GM12878 (cell line): Measurements from ENCODE around the gene MTRF1. TPM values are rescaled to one million over a fixed set of nuclear protein-coding genes. Genes with fewer than 3 reads are reported as not detected.
A peak's percentile ranks its signal among the peaks of the same experiment; 100 is the strongest.

Experiments
- ATF7 ChIP-seq: fragments of 450-650 bp; IDR thresholded peaks from 2 replicates; pipeline ENCODE4 v1.6.1; 2016; ENCODE audit warnings: low read depth, mild to moderate bottlenecking
- BCL11A ChIP-seq: IDR thresholded peaks from 2 replicates; pipeline ENCODE4 v1.6.1; 2011; ENCODE audit warnings: low read depth, low read length
- CREM ChIP-seq: IDR thresholded peaks from 2 replicates; pipeline ENCODE4 v1.6.1; 2014; ENCODE audit warnings: antibody characterized with exemption, low read depth
- DPF2 ChIP-seq: fragments of 450-650 bp; IDR thresholded peaks from 2 replicates; pipeline ENCODE4 v1.6.1; 2017; ENCODE audit warnings: mild to moderate bottlenecking
- ESRRA ChIP-seq: IDR thresholded peaks from 2 replicates; pipeline ENCODE4 v1.6.1; 2012; ENCODE audit warnings: mild to moderate bottlenecking, low read length, improper control_type of control experiment
- GATAD2B ChIP-seq: fragments of 450-650 bp; conservative IDR thresholded peaks from 2 replicates; pipeline ENCODE4 v1.6.1; 2017; ENCODE audit warnings: low read depth, mild to moderate bottlenecking, moderate library complexity
- HDGF ChIP-seq: fragments of 450-650 bp; IDR thresholded peaks from 2 replicates; pipeline ENCODE4 v1.6.1; 2016; ENCODE audit warnings: antibody characterized with exemption
- IKZF1 ChIP-seq: fragments of 450-650 bp; conservative IDR thresholded peaks from 2 replicates; pipeline ENCODE4 v1.6.1; 2017; ENCODE audit warnings: antibody characterized with exemption, mild to moderate bottlenecking
- JUND ChIP-seq: IDR thresholded peaks from 2 replicates; pipeline ENCODE4 v1.6.1; 2012; ENCODE audit warnings: low read depth, mild to moderate bottlenecking, low read length, improper control_type of control experiment, moderate library complexity
- MEF2B ChIP-seq: fragments of 450-650 bp; IDR thresholded peaks from 2 replicates; pipeline ENCODE4 v1.6.1; 2018; ENCODE audit warnings: mild to moderate bottlenecking, moderate library complexity; ENCODE audit not compliant: partially characterized antibody, poor library complexity, severe bottlenecking
- MTA2 ChIP-seq: fragments of 450-650 bp; IDR thresholded peaks from 2 replicates; pipeline ENCODE4 v1.6.1; 2016; ENCODE audit warnings: low read depth, mild to moderate bottlenecking, moderate library complexity
- NFYA ChIP-seq: IDR thresholded peaks from 2 replicates; pipeline ENCODE4 v1.6.1; 2011; ENCODE audit warnings: low read depth, mild to moderate bottlenecking, low read length, improper control_type of control experiment, borderline replicate concordance
- NFYB ChIP-seq: IDR thresholded peaks from 2 replicates; pipeline ENCODE4 v1.6.1; 2011; ENCODE audit warnings: low read depth, mild to moderate bottlenecking, low read length, improper control_type of control experiment, moderate library complexity; ENCODE audit not compliant: insufficient read depth
- NR2C1 ChIP-seq: fragments of 450-650 bp; IDR thresholded peaks from 2 replicates; pipeline ENCODE4 v1.6.1; 2017; ENCODE audit warnings: antibody characterized with exemption, mild to moderate bottlenecking, moderate library complexity
- RFX5 ChIP-seq: IDR thresholded peaks from 2 replicates; pipeline ENCODE4 v1.6.1; 2011; ENCODE audit warnings: low read depth, low read length, improper control_type of control experiment
- SMAD1 ChIP-seq: fragments of 450-650 bp; IDR thresholded peaks from 2 replicates; pipeline ENCODE4 v1.6.1; 2018; ENCODE audit warnings: mild to moderate bottlenecking, low read depth; ENCODE audit not compliant: partially characterized antibody
- SREBF2 ChIP-seq: IDR thresholded peaks from 2 replicates; pipeline ENCODE4 v1.6.1; 2012; ENCODE audit warnings: mild to moderate bottlenecking, low read length
- SRF ChIP-seq, 2 experiments: IDR thresholded peaks; 2 replicates each; pipeline ENCODE4 v1.6.1; 2011; ENCODE audit warnings: low read depth in 2 of 2, low read length in 2 of 2, mild to moderate bottlenecking in 1 of 2, moderate library complexity in 1 of 2
- TARDBP ChIP-seq: IDR thresholded peaks from 2 replicates; pipeline ENCODE4 v1.6.1; 2016; ENCODE audit warnings: borderline replicate concordance
- TCF3 ChIP-seq: IDR thresholded peaks from 2 replicates; pipeline ENCODE4 v1.6.1; 2012; ENCODE audit warnings: low read depth, mild to moderate bottlenecking, low read length, borderline replicate concordance; ENCODE audit not compliant: insufficient read depth
- ZNF384 ChIP-seq: IDR thresholded peaks from 2 replicates; pipeline ENCODE4 v1.6.1; 2012; ENCODE audit warnings: low read depth, mild to moderate bottlenecking, low read length, improper control_type of control experiment, borderline replicate concordance
- polyA plus RNA-seq, 11 experiments: library from polyadenylated mRNA; depleted of rRNA in 4 of 11; unstranded in 6 of 11; stranded (reverse) in 5 of 11; fragments of >200 nt; fragmentation: Nextera tagmentation in 4 of 11; fragmentation: Illumina TruSeq in 1 of 11; extraction: Ambion mirVana in 4 of 11; extraction: Trizol in 1 of 11; gene quantifications; 1 replicate in 1 of 11; 2 replicates in 10 of 11; pipeline versions ENCODE4 v1.2.1 to v1.2.3, GENCODE V29; 2011 to 2016; ENCODE audit warnings: inconsistent platforms in 2 of 11, missing spikeins in 2 of 11, low read depth in 1 of 11
- total RNA-seq, 4 experiments: library from RNA; depleted of rRNA in 3 of 4; stranded (reverse); fragments of >200 nt in 3 of 4; fragmentation: Illumina TruSeq in 1 of 4; extraction: Trizol in 1 of 4; gene quantifications; 2 replicates each; pipeline versions ENCODE4 v1.2.1 to v1.2.3, GENCODE V29; 2013 to 2021
- TF ChIP-seq, protein P1 (sequence below): fragments of 450-650 bp; IDR thresholded peaks from 2 replicates; pipeline ENCODE4 v1.6.1; 2016; ENCODE audit warnings: mild to moderate bottlenecking
- TF ChIP-seq, protein P2 (sequence below): IDR thresholded peaks from 2 replicates; pipeline ENCODE4 v1.6.1; 2012; ENCODE audit warnings: improper control_type of control experiment, low read depth, low read length; ENCODE audit not compliant: insufficient replicate concordance

Gene MTRF1
- total and polyA plus RNA-seq, 10 of the 15 experiments (the other 5 are each of a cell fraction or from before 2014, with no cell fraction given): 12.1 to 33.7 (median 20.6) TPM

DNA sequence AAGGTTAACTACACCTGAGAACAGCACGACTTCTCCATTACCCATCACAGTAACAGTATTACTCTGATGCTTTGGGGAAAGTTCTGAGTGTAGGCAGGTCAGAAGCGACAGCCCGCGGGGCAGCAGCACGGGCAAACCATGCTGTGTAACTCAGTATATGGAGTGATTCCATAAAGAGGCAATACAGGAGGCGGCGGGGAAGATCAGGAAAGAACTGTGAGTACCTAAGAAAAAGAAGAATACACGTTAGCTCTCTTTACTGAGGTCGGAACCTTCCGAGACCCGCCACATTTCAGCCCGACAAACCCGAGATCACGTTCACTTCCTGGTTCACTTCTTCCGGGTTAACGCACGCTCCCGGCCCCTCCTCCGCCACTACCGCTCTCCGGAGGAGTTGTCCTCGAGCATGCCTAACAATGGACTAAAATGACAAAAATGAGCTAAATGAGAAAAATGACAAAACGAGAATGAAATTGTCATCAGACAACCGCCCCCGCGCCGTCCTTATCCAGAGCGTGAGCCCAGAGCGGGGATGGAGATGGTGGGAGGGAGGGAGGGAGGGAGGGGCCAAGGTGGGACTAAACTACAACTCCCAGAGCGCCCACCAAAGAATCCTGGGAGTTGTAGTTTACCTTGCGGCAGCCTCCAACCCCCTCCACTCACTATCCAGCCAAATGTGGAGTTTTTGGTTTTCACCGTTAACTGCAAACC is at the start of gene MTRF1 (continued):
- TF ChIP-seq, protein P1, sequence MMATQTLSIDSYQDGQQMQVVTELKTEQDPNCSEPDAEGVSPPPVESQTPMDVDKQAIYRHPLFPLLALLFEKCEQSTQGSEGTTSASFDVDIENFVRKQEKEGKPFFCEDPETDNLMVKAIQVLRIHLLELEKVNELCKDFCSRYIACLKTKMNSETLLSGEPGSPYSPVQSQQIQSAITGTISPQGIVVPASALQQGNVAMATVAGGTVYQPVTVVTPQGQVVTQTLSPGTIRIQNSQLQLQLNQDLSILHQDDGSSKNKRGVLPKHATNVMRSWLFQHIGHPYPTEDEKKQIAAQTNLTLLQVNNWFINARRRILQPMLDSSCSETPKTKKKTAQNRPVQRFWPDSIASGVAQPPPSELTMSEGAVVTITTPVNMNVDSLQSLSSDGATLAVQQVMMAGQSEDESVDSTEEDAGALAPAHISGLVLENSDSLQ: peak; percentile 66
- TF ChIP-seq IKZF1 (peak; percentile 96), RFX5 (no peak), GATAD2B (no peak), NFYA (no peak), ZNF384 (no peak), JUND (no peak), TCF3 (no peak), DPF2 (no peak), CREM (peak; percentile 81), ESRRA (peak; percentile 51; the same call in 1 of the 2 replicates), NR2C1 (peak; percentile 100), HDGF (no peak), MTA2 (peak; percentile 95), SMAD1 (no peak), ATF7 (no peak), SRF (IDR thresholded peaks at IDR 0.05; ENCODE audit: low read depth in 2 of 2, low read length in 2 of 2) (peak in 1 of 2 experiments; percentile 80; a peak in 1 of 4 replicates), MEF2B (no peak), SREBF2 (peak; percentile 74), NFYB (no peak), TARDBP (peak; percentile 64), BCL11A (no peak)
- TF ChIP-seq, protein P2, sequence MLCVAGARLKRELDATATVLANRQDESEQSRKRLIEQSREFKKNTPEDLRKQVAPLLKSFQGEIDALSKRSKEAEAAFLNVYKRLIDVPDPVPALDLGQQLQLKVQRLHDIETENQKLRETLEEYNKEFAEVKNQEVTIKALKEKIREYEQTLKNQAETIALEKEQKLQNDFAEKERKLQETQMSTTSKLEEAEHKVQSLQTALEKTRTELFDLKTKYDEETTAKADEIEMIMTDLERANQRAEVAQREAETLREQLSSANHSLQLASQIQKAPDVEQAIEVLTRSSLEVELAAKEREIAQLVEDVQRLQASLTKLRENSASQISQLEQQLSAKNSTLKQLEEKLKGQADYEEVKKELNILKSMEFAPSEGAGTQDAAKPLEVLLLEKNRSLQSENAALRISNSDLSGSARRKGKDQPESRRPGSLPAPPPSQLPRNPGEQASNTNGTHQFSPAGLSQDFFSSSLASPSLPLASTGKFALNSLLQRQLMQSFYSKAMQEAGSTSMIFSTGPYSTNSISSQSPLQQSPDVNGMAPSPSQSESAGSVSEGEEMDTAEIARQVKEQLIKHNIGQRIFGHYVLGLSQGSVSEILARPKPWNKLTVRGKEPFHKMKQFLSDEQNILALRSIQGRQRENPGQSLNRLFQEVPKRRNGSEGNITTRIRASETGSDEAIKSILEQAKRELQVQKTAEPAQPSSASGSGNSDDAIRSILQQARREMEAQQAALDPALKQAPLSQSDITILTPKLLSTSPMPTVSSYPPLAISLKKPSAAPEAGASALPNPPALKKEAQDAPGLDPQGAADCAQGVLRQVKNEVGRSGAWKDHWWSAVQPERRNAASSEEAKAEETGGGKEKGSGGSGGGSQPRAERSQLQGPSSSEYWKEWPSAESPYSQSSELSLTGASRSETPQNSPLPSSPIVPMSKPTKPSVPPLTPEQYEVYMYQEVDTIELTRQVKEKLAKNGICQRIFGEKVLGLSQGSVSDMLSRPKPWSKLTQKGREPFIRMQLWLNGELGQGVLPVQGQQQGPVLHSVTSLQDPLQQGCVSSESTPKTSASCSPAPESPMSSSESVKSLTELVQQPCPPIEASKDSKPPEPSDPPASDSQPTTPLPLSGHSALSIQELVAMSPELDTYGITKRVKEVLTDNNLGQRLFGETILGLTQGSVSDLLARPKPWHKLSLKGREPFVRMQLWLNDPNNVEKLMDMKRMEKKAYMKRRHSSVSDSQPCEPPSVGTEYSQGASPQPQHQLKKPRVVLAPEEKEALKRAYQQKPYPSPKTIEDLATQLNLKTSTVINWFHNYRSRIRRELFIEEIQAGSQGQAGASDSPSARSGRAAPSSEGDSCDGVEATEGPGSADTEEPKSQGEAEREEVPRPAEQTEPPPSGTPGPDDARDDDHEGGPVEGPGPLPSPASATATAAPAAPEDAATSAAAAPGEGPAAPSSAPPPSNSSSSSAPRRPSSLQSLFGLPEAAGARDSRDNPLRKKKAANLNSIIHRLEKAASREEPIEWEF: no peak
